Measurements from ENCODE around the gene ARID5B.

Gene ARID5B

GRCh38 chr10:61895898-61896600 lies 5.5 kb upstream of the ARID5B start:
- H3K9ac ChIP-seq (ENCODE audit: low read depth, low read length) = no peak overlapping the region
- no peak overlapping the region for H3K27ac ChIP-seq (ENCODE audit: low read length)
- peaks cover 25% of the 10 kb centered on the region for H3K4me1 ChIP-seq (ENCODE audit: insufficient read depth, low read length)
- no peaks in the 10 kb centered on the region for H3K36me3 ChIP-seq (ENCODE audit: insufficient read depth, low read length)
- H3K4me2 ChIP-seq (ENCODE audit: insufficient read depth, low read length) = no peak overlapping the region
- H2AFZ ChIP-seq (ENCODE audit: low read depth, low read length) = no peak overlapping the region
- no peak for ATAC-seq (ENCODE audit: insufficient read depth, low read depth)
- no peak overlapping the region for H3K4me3 ChIP-seq (ENCODE audit: low read depth in 1 of 2, low read length in 2 of 2)
- peaks cover 20% of the 10 kb centered on the region for H3K27me3 ChIP-seq (ENCODE audit: insufficient read depth, low read length, poor library complexity)
- H4K20me1 ChIP-seq (ENCODE audit: insufficient read depth, low read length) = no peaks in the 10 kb centered on the region
- no peaks in the 10 kb centered on the region for H3K79me2 ChIP-seq (ENCODE audit: insufficient read depth, low read length)
- H3K9me3 ChIP-seq (ENCODE audit: insufficient read depth, low read length, severe bottlenecking) = no peaks in the 10 kb centered on the region
- DNase-seq = no peak
- TF ChIP-seq EZH2 (IDR thresholded peaks at IDR 0.05; ENCODE audit: borderline replicate concordance, low read depth, low read length, severe bottlenecking) = no peak
- TF ChIP-seq, protein P1, sequence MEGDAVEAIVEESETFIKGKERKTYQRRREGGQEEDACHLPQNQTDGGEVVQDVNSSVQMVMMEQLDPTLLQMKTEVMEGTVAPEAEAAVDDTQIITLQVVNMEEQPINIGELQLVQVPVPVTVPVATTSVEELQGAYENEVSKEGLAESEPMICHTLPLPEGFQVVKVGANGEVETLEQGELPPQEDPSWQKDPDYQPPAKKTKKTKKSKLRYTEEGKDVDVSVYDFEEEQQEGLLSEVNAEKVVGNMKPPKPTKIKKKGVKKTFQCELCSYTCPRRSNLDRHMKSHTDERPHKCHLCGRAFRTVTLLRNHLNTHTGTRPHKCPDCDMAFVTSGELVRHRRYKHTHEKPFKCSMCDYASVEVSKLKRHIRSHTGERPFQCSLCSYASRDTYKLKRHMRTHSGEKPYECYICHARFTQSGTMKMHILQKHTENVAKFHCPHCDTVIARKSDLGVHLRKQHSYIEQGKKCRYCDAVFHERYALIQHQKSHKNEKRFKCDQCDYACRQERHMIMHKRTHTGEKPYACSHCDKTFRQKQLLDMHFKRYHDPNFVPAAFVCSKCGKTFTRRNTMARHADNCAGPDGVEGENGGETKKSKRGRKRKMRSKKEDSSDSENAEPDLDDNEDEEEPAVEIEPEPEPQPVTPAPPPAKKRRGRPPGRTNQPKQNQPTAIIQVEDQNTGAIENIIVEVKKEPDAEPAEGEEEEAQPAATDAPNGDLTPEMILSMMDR (IDR thresholded peaks at IDR 0.05; ENCODE audit: borderline replicate concordance, extremely low read depth, low read length, poor library complexity, severe bottlenecking) = no peak

GRCh38 chr10:61896854-61897661 lies 4.4 kb upstream of the ARID5B start:
- H3K36me3 ChIP-seq (ENCODE audit: insufficient read depth, low read length) = no peaks in the 10 kb centered on the region
- H4K20me1 ChIP-seq (ENCODE audit: insufficient read depth, low read length) = no peaks in the 10 kb centered on the region
- no peak for TF ChIP-seq EZH2 (IDR thresholded peaks at IDR 0.05; ENCODE audit: borderline replicate concordance, low read depth, low read length, severe bottlenecking)
- TF ChIP-seq, protein P1 (IDR thresholded peaks at IDR 0.05; ENCODE audit: borderline replicate concordance, extremely low read depth, low read length, poor library complexity, severe bottlenecking) = peak; percentile 74
- H3K79me2 ChIP-seq (ENCODE audit: insufficient read depth, low read length) = no peaks in the 10 kb centered on the region
- ATAC-seq (ENCODE audit: insufficient read depth, low read depth) = peak; percentile 73
- H3K4me2 ChIP-seq (ENCODE audit: insufficient read depth, low read length) = no peak overlapping the region
- peak; percentile 51 for DNase-seq
- no peaks in the 10 kb centered on the region for H3K9me3 ChIP-seq (ENCODE audit: insufficient read depth, low read length, severe bottlenecking)
- no peak overlapping the region for H3K9ac ChIP-seq (ENCODE audit: low read depth, low read length)
- H2AFZ ChIP-seq (ENCODE audit: low read depth, low read length) = no peak overlapping the region; the same call in none of the 2 replicates
- no peak overlapping the region for H3K27ac ChIP-seq (ENCODE audit: low read length)
- no peak overlapping the region for H3K4me3 ChIP-seq (ENCODE audit: low read depth in 1 of 2, low read length in 2 of 2)
- peaks cover 30% of the 10 kb centered on the region for H3K4me1 ChIP-seq (ENCODE audit: insufficient read depth, low read length)
- H3K27me3 ChIP-seq (ENCODE audit: insufficient read depth, low read length, poor library complexity) = peaks cover 20% of the 10 kb centered on the region

DNA sequence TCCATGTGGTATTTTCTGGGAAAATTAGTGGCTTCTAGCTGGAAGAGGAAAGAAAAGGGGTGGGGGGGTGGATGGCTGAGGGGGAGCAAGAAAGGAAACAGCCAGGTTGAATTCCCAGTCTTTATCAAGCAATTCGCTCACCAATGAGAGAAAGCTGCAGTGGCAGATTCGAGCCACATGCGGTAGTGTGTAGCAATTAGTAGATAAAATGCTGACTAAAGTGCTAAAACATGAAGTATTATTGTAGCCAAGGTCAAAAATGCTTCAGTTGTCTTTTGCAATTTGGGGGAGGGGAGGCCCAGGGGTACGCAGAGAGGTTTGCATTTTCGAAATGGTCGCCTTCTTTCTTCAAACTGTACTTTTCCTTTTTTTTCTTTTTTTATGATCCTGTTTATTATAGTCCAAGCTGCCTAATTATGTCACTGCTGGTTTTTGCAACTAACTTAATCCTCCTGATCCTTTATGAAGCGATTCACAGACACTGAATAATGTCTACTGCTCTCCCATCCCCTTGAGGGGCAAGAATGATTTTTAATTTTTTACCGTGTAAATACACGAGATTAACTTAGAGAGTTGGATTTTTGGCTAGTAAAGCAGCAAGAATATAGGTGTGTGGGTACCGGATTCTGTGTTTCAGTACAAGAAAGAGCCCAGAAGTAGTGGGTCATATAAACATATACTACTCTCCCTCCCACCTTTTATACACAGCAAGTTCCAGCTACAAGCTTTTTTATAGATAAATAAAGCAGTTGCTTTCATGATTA lies 3.6 kb upstream of the ARID5B start:
- Histone ChIP-seq H3K4me1 (ENCODE audit: insufficient read depth, low read length) (peaks cover 36% of the 10 kb centered on the region), H3K27me3 (ENCODE audit: insufficient read depth, low read length, poor library complexity) (peaks cover 20% of the 10 kb centered on the region), H3K4me2 (ENCODE audit: insufficient read depth, low read length) (no peak overlapping the region), H3K36me3 (ENCODE audit: insufficient read depth, low read length) (no peaks in the 10 kb centered on the region), H3K79me2 (ENCODE audit: insufficient read depth, low read length) (no peaks in the 10 kb centered on the region), H3K9ac (ENCODE audit: low read depth, low read length) (no peak overlapping the region), H3K9me3 (ENCODE audit: insufficient read depth, low read length, severe bottlenecking) (no peaks in the 10 kb centered on the region), H3K27ac (ENCODE audit: low read length) (no peak overlapping the region), H2AFZ (ENCODE audit: low read depth, low read length) (no peak overlapping the region), H3K4me3 (ENCODE audit: low read depth in 1 of 2, low read length in 2 of 2) (no peak overlapping the region), H4K20me1 (ENCODE audit: insufficient read depth, low read length) (no peaks in the 10 kb centered on the region)
- TF ChIP-seq EZH2 (IDR thresholded peaks at IDR 0.05; ENCODE audit: borderline replicate concordance, low read depth, low read length, severe bottlenecking) = no peak
- TF ChIP-seq, protein P1 (IDR thresholded peaks at IDR 0.05; ENCODE audit: borderline replicate concordance, extremely low read depth, low read length, poor library complexity, severe bottlenecking) = no peak
- ATAC-seq (ENCODE audit: insufficient read depth, low read depth) (no peak), DNase-seq (no peak)
